SK-N-SH (cell line): ENCODE results near the gene MIA. TPM values are rescaled to one million over a fixed set of nuclear protein-coding genes. Genes with fewer than 3 reads are reported as not detected.
"Not testable (repeated sequence)": the region's sequence is repeated elsewhere in the genome, so short reads cannot be mapped to it uniquely, and the experiment has no call there.

Experiments
- CTCF ChIA-PET: fragments of 300-600, 350-600 bp; formaldehyde crosslinking; extraction: SDS; loops from one replicate; lab custom pipeline; 2021; lab: Yijun Ruan, JAX
- POLR2A ChIA-PET: fragments of 350-600 bp; sonication (Branson Sonifier 250); formaldehyde crosslinking; extraction: SDS; loops from one replicate; lab custom pipeline; 2020; ENCODE audit warnings: antibody characterized with exemption, inconsistent platforms; lab: Yijun Ruan, JAX
- DNase-seq: peaks from one replicate; pipeline ENCODE4 v3.0.0; 2012
- H2AFZ ChIP-seq: fragments of 200-600 bp; sonication (generic); 2 replicates; pipeline ENCODE4 v1.8.1; 2016; ENCODE audit warnings: antibody characterized with exemption, mild to moderate bottlenecking, low read depth
- H3F3A ChIP-seq: fragments of 200-600 bp; sonication (generic); replicated peaks from 2 replicates; pipeline ENCODE3; 2016; ENCODE audit warnings: antibody characterized with exemption, mild to moderate bottlenecking; ENCODE audit not compliant: insufficient read depth
- H3K27ac ChIP-seq, 2 experiments: fragments of 200-500 bp in 1 of 2; fragments of 200-600 bp in 1 of 2; sonication (Bioruptor generic) in 1 of 2; sonication (generic), shearing (Covaris generic) in 1 of 2; 2 replicates each; pipeline versions ENCODE4 v1.5.1 to v1.6.1; 2014 to 2016; ENCODE audit warnings: low read depth in 2 of 2, inconsistent platforms in 1 of 2, low read length in 1 of 2, mild to moderate bottlenecking in 1 of 2, mixed read lengths in 1 of 2
- H3K27me3 ChIP-seq: fragments of 200-600 bp; sonication (generic), shearing (Covaris generic); 2 replicates; pipeline ENCODE4 v1.6.1; 2016; ENCODE audit warnings: mixed run types; ENCODE audit not compliant: insufficient read depth
- H3K36me3 ChIP-seq, 2 experiments: fragments of 200-500 bp in 1 of 2; fragments of 200-600 bp in 1 of 2; sonication (Bioruptor generic) in 1 of 2; sonication (generic) in 1 of 2; replicated peaks in 1 of 2; 2 replicates each; pipeline versions ENCODE3 to v1.5.1; 2014 to 2016; ENCODE audit warnings: low read length in 1 of 2, mild to moderate bottlenecking in 1 of 2; ENCODE audit not compliant: insufficient read depth in 2 of 2, control insufficient read depth in 1 of 2
- H3K4me1 ChIP-seq, 2 experiments: fragments of 200-500 bp in 1 of 2; fragments of 200-600 bp in 1 of 2; sonication (Bioruptor generic) in 1 of 2; sonication (generic), shearing (Covaris generic) in 1 of 2; 2 replicates each; pipeline versions ENCODE4 v1.5.1 to v1.6.1; 2014 to 2016; ENCODE audit warnings: low read depth in 1 of 2, low read length in 1 of 2, mixed run types in 1 of 2; ENCODE audit not compliant: insufficient read depth in 2 of 2, control insufficient read depth in 1 of 2
- H3K4me2 ChIP-seq: fragments of 200-600 bp; sonication (generic), shearing (Covaris generic); 2 replicates; pipeline ENCODE4 v1.6.1; 2017; ENCODE audit warnings: mixed run types
- H3K4me3 ChIP-seq, 2 experiments: fragments of 200-500 bp in 1 of 2; fragments of 200-600 bp in 1 of 2; sonication (Bioruptor generic) in 1 of 2; sonication (generic), shearing (Covaris generic) in 1 of 2; 2 replicates each; pipeline versions ENCODE4 v1.5.1 to v1.8.1; 2014 to 2016; ENCODE audit warnings: low read depth in 2 of 2, inconsistent platforms in 1 of 2, low read length in 1 of 2, mild to moderate bottlenecking in 1 of 2, mixed read lengths in 1 of 2, moderate library complexity in 1 of 2
- H3K79me2 ChIP-seq: fragments of 200-600 bp; sonication (generic); 2 replicates; pipeline ENCODE4 v1.8.1; 2017; ENCODE audit warnings: mild to moderate bottlenecking; ENCODE audit not compliant: insufficient read depth
- H3K9ac ChIP-seq: fragments of 200-600 bp; sonication (generic); 2 replicates; pipeline ENCODE4 v1.6.1; 2017; ENCODE audit warnings: mixed run types
- H3K9me2 ChIP-seq: fragments of 200-600 bp; sonication (generic); 2 replicates; pipeline ENCODE4 v1.6.1; 2017; ENCODE audit warnings: mixed run types
- H3K9me3 ChIP-seq: fragments of 200-600 bp; sonication (generic); 2 replicates; pipeline ENCODE4 v1.6.1; 2017; ENCODE audit warnings: mixed run types, mild to moderate bottlenecking, moderate library complexity
- H4K20me1 ChIP-seq: fragments of 200-600 bp; sonication (generic); 2 replicates; pipeline ENCODE4 v1.6.1; 2017; ENCODE audit warnings: mild to moderate bottlenecking, mixed run types; ENCODE audit not compliant: insufficient read depth
- CHD2 ChIP-seq: fragments of 150-350 bp; IDR thresholded peaks from 2 replicates; pipeline ENCODE4 v1.6.1; 2018; ENCODE audit warnings: low read length; ENCODE audit not compliant: partially characterized antibody
- EP300 ChIP-seq, 2 experiments: IDR thresholded peaks; 2 replicates each; pipeline versions ENCODE4 v1.4.0 to v1.6.1; 2012; ENCODE audit warnings: borderline replicate concordance in 1 of 2, low read depth in 1 of 2, low read length in 1 of 2
- FOSL2 ChIP-seq: IDR thresholded peaks from 2 replicates; pipeline ENCODE4 v1.4.0; 2012; ENCODE audit warnings: low read depth, mild to moderate bottlenecking, moderate library complexity, borderline replicate concordance
- GABPA ChIP-seq: IDR thresholded peaks from 2 replicates; pipeline ENCODE4 v1.4.0; 2012; ENCODE audit warnings: low read depth, mild to moderate bottlenecking
- TAF1 ChIP-seq: IDR thresholded peaks from 2 replicates; pipeline ENCODE4 v1.6.1; 2012; ENCODE audit warnings: low read depth, mild to moderate bottlenecking, low read length, moderate library complexity, borderline replicate concordance
- WGBS: methylation state at CpG from one replicate; pipeline ENCODE4 v1.1.6; 2017; ENCODE audit warnings: low lambda C conversion rate; 5-methylcytosine and 5-hydroxymethylcytosine counted together
- polyA plus RNA-seq, 3 experiments: library from polyadenylated mRNA; depleted of rRNA; stranded (reverse); fragments of >200 nt; gene quantifications; 2 replicates each; pipeline ENCODE4 v1.2.3, GENCODE V29; 2012
- TF ChIP-seq, protein P1 (sequence below): fragments of 150-350 bp; IDR thresholded peaks from 2 replicates; pipeline ENCODE4 v1.6.1; 2017; ENCODE audit warnings: antibody characterized with exemption, low read length, low read depth, borderline replicate concordance
- TF ChIP-seq, protein P2 (sequence below): IDR thresholded peaks from 2 replicates; pipeline ENCODE4 v1.4.0; 2012; ENCODE audit warnings: low read depth

MIA gene
- polyA plus RNA-seq, 1 of the 3 experiments (the other 2 are of a cell fraction), result not detected

DNA sequence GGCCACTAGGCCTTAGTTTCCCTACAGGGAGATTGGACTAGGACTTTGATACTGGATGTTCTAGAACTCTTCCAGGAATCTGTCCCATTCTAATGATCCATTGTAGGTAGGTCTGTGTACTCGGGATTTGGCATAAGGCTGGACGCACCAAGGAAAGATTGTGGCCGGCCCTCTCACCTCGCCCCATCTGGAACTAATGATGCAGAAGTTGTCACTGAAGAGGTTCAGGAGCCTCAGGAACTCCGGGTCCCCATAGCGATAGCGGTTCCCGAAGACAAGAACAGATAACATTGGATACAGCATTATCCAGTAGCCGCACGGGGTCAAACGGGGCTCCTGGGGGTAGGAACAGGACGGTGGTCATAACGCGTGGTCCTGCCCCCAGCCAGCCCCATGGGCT lies 34.8 kb downstream of the MIA start (continued):
- TF ChIP-seq, protein P1, sequence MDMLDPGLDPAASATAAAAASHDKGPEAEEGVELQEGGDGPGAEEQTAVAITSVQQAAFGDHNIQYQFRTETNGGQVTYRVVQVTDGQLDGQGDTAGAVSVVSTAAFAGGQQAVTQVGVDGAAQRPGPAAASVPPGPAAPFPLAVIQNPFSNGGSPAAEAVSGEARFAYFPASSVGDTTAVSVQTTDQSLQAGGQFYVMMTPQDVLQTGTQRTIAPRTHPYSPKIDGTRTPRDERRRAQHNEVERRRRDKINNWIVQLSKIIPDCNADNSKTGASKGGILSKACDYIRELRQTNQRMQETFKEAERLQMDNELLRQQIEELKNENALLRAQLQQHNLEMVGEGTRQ, result no peak
- TF ChIP-seq EP300 (IDR thresholded peaks at IDR 0.05; ENCODE audit: borderline replicate concordance in 1 of 2, low read depth in 1 of 2, low read length in 1 of 2) (no peak), TAF1 (no peak)

DNA sequence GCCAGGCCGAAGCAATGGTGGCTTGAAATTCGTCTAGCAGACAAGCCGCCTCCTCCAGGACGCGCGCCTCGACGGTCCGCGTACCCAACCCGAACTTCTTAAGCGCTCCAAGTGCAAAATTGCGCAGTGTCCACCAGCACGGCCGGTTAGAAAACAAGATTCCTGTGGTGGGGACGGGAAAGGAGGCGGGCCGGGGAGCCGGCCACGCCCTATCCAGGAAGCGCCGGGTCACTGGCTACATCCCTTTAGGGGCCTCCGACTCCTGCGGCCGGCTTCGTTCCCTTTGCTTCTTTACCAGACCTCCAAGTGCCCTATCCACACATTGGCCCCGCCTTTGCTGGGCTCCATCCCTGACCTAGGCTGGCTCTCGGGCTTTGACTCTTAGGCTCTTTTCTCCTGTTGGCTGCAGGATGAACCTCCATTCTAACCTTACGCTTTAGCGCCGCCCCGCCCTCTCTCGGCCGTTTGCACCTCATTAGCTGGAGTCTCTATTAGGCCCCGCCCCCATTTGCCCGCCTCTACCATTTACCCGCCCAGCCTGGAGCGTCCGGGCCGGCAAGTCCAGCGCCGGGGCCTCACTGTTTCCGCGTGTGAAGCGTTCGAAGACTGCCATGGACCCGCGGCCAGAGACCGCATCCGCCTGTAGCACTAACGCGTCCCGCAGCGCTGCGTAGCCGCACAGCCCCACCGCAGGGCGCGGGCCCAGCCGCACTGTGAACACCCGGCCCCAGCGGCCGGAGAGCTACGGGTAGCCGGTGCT lies 35.5 kb downstream of the MIA start:
- TF ChIP-seq, protein P2, sequence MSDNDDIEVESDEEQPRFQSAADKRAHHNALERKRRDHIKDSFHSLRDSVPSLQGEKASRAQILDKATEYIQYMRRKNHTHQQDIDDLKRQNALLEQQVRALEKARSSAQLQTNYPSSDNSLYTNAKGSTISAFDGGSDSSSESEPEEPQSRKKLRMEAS, result peak; percentile 48; the same call in 1 of the 2 replicates
- H3K27ac ChIP-seq, H3K4me2 ChIP-seq, H2AFZ ChIP-seq, H3K27me3 ChIP-seq, POLR2A ChIA-PET, H3K9me3 ChIP-seq, H3K9me2 ChIP-seq, H3K9ac ChIP-seq: not testable (repeated sequence)
- DNase-seq, result peak; percentile 69
- 52% methylated on average over 34 of the region's 65 CpGs for whole genome bisulfite sequencing
- H3K4me1 ChIP-seq, result peaks cover 12 to 25% of the 10 kb centered on the region in 2 experiments; a peak in 3 of 4 replicates
- peaks cover 43% of the 10 kb centered on the region for H4K20me1 ChIP-seq
- peaks cover 18% of the 10 kb centered on the region for H3F3A ChIP-seq
- H3K4me3 ChIP-seq, result peak overlapping the region in 1 of 2 experiments; percentile 30; a peak in 1 of 4 replicates
- H3K79me2 ChIP-seq, result peaks cover 37% of the 10 kb centered on the region
- CTCF ChIA-PET, result interaction anchor here (1.3 kb wide), 1 partner anchor 148 kb away, joined by 3 read pairs; no protein-coding TSS in a partner anchor
- H3K36me3 ChIP-seq, result peaks cover 19 to 27% of the 10 kb centered on the region in 2 experiments

DNA sequence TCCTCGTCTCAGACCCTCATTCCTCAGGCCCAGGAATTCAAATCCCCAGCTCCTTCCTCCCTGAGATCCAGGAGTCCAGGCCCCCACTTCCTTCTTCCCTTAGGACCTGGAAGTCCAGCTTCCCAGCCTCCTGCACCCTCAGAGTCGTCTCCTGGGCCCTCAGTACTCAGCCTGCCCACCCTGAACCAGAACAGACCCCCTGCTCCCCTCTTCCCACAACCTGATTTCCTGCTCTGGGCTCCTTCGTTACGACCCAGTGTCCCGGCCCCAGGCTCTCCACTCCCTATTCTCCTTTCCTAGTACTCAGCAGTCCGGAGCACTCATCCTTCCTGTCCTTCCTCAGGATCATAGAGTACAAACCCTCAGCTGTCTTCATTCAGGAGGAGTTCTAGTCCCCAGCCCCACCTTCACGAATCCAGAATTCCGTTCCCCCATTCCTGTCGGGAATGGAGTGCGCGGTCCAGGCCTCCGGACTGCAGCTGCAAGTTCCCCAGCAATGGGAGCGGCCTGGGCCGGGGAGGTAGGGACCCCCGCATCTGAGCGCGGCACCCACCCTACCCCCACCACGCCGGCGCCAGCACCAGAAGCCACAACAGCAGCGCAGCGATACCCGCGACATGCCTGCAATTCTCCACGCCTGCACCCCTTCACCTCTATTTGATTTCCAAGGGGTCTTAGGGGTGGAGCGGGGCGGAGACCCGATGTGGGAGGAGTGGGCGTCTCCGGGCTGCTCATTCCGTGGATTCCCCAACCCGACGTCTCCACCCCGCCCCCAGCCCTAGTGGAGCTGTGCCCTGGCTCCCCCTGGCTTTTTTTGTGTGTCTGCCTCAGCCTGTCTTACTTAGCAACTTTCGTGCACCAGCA lies 36.4 kb downstream of the MIA start:
- TF ChIP-seq FOSL2 (no peak), CHD2 (no peak), GABPA (no peak), TAF1 (no peak)
- TF ChIP-seq, all 33 proteins: peak for 0
- no peaks in the 10 kb centered on the region for H3K27me3 ChIP-seq
- H3K4me2 ChIP-seq, result no peak overlapping the region
- no peak overlapping the region for H3K4me3 ChIP-seq
- H3K9ac ChIP-seq, result no peak overlapping the region
- no peak overlapping the region for H3K27ac ChIP-seq
- no peaks in the 10 kb centered on the region for H3K9me2 ChIP-seq
- DNase-seq, result no peak
- H3F3A ChIP-seq, result peaks cover 12% of the 10 kb centered on the region
- no peak overlapping the region for H2AFZ ChIP-seq
- WGBS, result 85% methylated on average over 33 of the region's 35 CpGs
- POLR2A ChIA-PET, result no interaction called here
- H3K36me3 ChIP-seq, result peaks cover 19 to 27% of the 10 kb centered on the region in 2 experiments
- CTCF ChIA-PET, result interaction anchor here (1.0 to 1.3 kb wide), 3 partner anchors 13 to 150 kb away, joined by 3 read pairs; partner anchors contain the start of gene EGLN2
- H3K9me3 ChIP-seq, result no peaks in the 10 kb centered on the region
- peaks cover 31% of the 10 kb centered on the region for H3K79me2 ChIP-seq
- peaks cover 36% of the 10 kb centered on the region for H4K20me1 ChIP-seq
- H3K4me1 ChIP-seq, result peaks cover 5 to 16% of the 10 kb centered on the region in 2 experiments; a peak in 3 of 4 replicates

DNA sequence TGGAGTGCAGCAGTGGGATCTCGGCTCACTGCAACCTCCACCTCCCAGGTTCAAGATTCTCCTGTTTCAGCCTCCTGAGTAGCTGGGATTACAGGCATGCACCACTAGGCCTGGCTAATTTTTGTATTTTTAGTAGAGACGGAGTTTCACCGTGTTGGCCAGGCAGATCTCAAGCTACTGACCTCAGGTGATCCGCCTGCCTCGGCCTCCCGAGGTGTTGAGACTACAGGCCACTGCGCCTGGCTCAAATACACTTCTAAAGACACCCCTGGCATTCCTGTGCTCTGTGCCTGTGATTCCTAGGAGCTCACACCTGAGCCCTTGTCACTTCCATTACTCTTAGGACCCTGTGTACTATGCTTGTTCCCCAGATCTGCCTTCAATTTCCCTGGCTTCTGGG lies 37.2 kb downstream of the MIA start:
- Histone ChIP-seq H4K20me1 (peaks cover 29% of the 10 kb centered on the region), H3K4me2 (0 out of 2 replicates have a peak overlapping the region, but pooled peaks have one; percentile 33), H3K36me3 (peaks cover 13 to 21% of the 10 kb centered on the region in 2 experiments), H3K79me2 (peaks cover 24% of the 10 kb centered on the region)
- H2AFZ ChIP-seq, H3K4me1 ChIP-seq, H3K4me3 ChIP-seq, H3F3A ChIP-seq, H3K9me3 ChIP-seq, H3K9ac ChIP-seq, H3K27ac ChIP-seq, H3K9me2 ChIP-seq, DNase-seq, H3K27me3 ChIP-seq, POLR2A ChIA-PET: not testable (repeated sequence)
- CTCF ChIA-PET, result interaction anchor here (1.0 to 1.1 kb wide), 2 partner anchors 14 to 151 kb away, joined by 3 read pairs; partner anchors contain the start of gene EGLN2
- whole genome bisulfite sequencing, result 83% methylated on average over 7 of the region's 7 CpGs
